Activated CD8-positive, alpha-beta memory T cell treated with anti-CD3 and anti-CD28 coated beads for 48 hours (primary cell): ENCODE results near the gene PDRG1.
"Not testable (repeated sequence)": the region's sequence is repeated elsewhere in the genome, so short reads cannot be mapped to it uniquely, and the experiment has no call there.

Experiments
- DNase-seq, 3 experiments: peaks; one replicate each; pipeline ENCODE4 v3.0.0-alpha.2; 2020; ENCODE audit warnings: low read depth in 2 of 3, low spot score in 2 of 3

The PDRG1 gene

DNA sequence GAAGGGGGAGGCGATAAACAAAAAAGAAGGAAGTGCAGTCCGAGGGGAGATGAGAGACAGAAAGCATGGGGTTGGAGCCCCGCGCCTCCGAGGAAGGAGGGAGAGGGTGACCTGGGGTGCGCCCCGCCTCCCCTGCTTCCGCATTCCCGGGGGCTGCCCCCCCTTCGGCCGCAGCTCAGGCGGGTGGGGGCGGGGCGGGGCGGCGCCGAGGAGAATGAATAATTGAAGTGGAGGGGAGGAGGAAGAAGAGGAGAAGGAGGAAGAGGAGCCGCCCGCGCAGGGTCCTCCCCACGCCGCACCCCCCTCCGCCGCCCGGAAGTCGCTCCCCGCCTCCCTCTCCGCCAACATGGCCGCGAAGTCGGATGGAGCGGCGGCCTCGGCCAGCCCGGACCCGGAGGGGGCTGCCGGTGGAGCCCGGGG is 16.0 kb upstream of the PDRG1 start, which contains the start of gene XKR7:
Gene XKR7, plus strand, starts transcription at position 322 of the 420 bp plus-strand sequence. Its CDS starts 25 bp downstream, at position 347.
- DNase-seq = no peak

DNA sequence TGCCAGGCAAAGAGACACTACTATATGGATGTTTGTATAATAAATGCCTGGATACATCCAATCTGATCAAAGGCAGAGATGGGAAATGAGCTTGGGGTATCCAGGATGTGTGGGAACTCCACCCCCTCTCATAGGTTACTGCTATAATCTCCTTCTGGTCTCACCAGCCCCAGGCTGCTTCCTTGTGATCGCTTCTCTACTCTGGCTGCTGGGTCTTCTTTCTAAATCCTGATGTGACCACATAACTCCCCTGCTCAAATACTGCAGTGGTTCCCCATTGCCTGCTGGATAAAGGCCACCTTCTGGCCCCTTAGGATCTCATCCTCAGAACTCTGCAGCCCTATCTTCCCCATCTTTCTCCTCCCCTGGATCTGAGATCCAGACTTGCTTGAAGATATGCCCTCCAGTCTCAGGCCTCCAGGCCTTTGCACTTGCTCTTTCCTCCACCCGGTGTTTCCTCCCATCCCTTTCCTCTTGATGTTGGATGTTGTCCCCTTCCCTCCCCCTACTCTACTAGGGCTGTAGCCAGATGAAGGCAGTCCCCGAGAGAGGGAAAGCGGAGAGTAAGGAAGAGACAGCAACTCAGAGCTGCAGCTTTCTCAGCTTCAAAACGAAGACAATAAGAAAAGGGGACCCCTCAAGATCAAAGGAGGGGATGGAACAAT is 15.3 kb upstream of the PDRG1 start:
- DNase-seq = no peak

DNA sequence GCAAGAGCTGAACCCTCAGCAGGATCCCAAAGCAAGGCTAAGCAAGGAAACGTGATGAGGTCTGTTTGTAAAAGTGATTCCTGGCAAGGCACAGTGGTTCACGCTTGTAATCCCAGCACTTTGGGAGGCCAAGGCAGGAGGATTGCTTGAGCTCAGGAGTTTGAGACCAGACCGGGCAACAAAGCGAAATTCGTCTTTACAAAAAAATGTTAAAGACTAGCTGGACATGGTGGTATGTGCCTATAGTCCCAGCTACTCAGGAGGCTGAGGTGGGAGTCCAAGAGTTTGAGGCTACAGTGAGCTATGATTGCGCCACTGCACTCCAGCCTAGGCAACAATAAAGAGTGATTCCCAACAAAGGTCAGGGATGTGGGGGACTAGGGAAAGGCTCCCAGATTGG is 12.0 kb upstream of the PDRG1 start:
- DNase-seq = no peak

DNA sequence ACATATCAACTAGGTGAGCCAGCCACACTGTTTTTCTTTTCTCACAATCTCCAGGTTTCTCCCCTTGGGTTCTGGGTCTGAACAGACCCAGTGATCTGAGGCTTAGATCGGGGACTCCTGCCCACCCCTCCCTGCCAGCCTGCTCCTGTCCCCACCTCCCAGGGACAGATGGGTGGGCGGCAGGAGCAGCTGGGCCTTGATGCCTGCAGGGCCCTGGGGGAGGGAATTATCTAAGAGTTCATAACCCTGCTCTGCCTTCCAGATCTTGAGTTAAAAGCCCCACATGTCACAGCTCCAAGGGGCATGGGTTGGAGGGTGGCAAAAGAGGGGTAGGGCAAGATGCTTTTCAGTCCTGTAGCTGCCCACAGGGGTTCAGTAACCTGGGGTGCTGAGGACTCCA is 10.9 kb upstream of the PDRG1 start:
- no peak for DNase-seq

DNA sequence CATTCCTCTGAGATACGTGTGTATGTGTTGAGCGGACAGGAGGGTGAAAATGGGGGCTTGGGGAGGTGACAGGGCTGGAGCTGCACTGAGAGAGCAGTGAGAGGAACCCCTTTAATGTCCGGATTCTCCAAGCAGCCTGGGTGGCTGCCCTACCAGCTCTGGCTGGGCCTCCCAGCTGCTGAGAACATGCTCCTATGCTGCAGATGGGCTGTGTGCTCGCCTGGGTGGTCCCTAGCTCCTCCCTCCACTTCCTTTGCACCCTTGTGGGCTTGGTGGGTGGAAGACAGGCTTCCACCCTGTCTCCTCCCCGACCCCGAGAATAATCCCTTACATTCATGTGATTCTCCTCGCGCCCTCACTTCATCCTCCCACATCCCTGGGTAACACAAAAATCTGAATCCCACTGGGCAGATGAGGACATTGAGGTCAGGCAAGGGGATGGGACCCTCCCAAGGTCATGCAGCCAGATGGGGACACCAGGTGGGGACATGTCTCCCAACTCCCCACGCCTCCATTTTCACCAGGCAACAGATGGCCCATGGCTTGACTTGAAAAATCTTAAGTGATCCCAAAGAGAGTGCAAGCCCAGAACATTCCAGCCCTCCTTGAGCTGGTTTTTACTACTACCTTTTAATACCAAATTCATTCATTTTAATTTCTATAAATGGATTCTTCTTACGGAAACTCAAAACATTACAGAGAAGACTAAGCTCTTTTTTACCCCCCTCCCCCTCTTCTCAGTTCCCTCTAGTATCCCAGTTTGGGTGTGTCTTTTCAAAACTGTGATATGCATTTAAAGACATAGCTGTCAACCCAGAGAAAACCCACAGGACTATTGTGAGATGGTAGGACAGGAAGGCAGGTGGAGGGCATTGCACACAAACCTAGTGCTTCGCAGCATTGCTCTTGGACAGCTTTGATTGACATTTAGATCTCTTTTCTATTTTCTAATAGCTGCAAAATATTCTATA is 5.0 kb upstream of the PDRG1 start:
- no peak for DNase-seq

DNA sequence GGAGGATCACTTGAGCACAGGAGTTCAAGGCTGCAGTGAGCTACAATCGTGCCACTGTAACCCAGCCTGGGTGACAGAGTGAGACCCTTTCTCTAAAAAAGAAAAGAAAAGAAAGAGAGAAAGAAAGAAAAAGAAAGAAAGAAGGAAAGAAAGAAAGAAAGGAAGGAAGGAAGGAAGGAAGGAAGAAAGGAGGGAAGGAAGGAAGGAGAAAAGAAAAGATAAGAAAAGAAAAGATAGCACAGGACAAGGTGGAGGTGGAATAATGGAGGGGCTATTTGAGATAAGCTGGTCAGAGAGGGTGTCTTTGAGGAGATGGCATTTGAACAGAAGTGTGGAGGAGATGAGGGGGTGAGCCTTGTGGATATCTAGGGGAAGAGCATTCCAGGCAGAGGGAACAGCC is 2.7 kb upstream of the PDRG1 start:
- DNase-seq = no peak

DNA sequence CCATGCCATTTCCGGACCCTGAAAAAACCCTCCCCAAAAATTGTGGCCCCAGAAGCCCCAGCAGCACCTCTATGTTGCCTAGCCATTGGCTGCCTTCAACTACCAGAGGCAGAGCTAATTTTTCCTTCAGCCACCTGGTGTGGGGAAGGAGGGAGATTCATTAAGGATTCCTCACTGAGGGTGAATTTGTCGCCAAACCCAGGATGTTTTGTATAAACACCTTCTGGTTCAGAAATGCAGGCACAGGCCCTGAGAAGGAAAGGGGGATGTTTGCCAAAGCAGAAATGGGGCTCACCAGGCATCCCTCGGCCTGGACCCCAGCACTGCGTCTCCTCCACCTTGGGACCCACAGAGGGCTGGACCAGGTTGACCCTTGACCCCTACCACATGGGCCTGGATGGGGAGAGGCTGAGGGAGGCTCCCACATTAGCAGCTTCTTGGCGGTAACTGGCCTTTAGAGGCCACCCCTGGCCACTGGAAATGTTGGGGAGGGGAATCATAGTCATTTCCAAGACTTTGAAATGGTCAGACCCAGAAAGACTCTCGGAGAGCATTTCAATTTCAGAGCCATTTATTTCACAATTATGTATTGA is 1.8 kb upstream of the PDRG1 start:
- DNase-seq = no peak

DNA sequence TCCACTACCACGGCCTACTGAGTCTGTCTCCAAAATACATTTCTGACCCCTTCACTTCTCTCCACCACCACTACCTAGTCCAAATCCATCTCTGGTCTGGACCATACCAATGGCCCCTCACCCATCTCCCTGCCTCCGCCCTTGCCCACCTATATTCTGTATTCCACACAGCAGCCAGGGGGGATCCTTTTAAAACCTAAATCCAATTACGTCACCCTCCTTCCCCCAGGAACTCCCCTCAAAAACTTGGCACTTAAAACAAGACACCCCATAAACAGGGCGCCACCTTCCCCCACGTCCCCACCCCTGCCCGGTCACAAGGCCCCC is 680 bp downstream of the PDRG1 start:
- no peak for DNase-seq

DNA sequence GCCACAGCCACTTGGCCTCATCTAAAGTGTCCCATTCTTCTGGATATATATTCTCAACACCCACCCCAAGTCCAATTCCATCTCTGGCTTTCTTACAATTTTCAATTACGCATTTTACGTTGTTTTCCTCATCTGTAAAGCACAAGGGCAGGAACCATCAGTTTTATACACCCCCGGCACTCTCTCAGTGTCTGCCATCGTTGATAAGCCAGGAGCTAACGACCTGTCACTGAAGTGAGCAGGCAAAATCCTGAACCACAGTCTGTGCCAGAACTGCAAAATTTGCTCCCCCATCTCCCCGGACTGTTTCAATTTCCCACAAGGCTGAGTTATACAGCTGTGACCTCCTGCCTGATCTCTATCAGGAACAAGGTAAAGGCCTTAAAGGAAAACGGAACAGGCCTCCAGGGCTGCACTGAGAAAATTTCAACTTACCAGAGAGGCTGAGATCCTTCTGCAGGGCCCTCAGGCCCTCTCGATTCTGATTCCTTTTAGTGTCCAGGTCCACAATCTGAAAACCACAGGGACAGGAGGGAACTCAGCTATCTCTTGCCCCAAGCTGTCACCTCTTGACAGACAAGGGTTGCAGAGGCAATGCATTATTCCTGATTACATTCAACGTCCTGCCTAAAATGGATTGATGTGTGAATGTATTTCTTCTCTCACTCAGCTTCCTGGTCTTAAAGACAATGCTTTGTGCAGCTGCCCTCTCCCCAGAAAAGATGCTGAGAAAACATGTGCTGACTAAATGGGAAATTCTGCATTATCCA is 1.8 kb downstream of the PDRG1 start:
- no peak for DNase-seq

DNA sequence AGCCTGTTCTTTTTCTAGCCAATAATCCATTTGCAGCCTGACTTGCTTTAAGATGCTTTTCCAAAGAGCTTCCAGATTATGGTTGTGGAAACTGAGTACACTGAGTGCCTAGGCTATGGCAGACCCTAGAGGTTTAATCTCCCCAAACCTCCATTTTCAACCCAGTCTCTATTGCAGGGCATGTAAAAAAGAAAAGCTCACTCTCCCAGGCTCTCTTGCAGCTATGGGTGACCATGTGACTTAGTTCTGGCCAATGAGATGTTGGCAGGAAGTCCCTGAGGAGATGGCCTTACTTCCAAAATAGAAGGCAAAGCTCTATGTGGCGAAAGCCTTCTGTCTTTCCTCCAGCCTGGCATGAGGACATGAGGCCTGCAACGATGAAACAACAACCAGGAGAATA is 3.8 kb downstream of the PDRG1 start:
- DNase-seq = no peak

DNA sequence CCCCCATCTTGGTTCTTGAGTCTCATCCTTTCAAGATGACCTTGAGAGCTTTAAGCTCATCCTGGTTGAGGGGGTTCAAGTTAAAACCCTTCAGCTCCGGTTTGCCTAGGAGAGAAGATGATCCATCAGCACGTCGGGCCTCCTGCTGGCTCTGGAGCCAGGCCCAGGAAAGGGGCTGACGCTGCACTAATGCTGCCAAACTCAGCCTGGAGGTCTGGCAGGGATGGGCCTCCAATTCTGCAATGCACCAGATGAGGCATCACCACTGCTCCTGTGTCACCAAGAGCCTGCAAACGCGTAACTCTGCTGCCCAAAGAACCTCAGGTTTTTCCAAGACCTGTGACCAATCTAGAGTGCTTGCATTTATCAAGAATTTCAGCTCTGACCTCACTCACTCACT is 6.1 kb downstream of the PDRG1 start:
- DNase-seq = no peak

DNA sequence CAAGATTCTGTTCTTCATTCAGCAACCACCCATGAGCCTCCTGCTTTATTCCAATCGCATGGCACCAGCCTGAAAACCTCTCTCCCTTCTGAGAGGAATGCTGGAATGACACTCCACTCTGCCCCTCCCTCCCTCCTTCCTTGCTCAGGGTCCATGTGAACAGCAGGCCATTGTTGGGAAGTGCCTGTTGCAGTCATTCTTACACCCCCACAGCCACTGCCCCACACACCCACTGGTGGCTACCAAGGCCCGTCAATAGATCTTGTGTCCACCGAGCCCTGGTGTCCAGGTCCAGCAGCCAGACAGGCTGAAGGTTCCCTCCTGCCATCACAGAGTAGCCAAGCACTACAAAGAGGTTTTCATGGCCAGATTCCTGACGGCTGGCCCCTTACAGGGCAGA is 6.5 kb downstream of the PDRG1 start:
- DNase-seq = no peak

DNA sequence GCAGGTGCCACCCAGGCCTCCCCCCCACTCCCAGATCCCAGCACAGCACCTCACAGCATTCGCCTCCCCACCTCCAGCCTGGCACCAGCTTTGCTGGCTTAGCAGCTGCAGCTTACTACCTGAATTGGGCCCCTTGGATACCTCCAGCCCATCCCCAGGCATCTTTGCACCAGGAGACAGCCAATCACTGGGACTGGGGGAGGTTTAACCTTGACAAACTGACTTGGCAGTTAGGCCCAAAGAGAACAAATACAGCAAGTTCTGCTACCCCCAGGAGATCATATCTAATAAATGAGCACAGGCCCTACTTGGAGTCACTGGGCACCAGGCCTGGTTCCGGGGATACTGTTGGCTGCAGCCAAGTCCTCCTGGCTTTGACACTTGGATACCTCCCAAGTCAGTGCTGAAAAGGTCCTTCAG is 8.8 kb downstream of the PDRG1 start:
- no peak for DNase-seq

DNA sequence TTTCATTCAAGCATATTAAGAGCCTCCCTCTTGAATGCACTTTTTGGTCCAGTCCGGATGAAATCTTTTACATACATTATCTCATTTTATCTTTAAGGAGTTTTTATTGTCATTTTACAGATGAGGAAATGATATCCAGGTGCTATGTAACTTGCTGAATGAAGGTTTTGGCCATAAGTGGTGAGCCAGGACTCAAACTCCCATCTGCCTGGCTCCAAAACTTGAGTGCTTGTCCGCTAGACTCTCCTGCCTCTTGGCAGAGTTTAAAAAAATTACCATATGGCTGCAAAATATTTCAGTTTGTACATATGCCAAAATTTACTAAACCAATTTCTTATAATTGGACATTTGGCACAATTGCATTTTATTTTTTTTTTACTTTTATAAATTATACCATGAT is 12.2 kb downstream of the PDRG1 start:
- DNase-seq = no peak

DNA sequence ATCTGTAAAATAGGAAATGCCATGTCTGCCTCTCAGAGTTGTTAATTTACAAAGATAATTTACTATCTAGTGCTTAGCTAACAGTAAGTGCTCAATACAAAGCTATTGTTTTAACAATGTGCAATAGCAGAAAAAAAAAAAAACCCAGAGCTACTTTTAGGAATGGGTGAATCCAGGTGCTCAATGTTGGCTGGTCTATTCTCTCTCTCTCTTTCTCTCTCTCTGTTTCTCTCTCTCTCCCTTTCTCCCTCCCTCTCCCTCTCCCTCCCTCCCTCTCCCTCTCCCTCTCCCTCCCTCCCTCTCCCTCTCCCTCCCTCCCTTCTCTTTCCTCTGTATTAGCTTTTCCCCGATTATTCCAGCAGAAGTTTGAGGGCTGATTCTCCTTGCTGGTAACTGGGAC is 14.0 kb downstream of the PDRG1 start:
- no peak for DNase-seq

DNA sequence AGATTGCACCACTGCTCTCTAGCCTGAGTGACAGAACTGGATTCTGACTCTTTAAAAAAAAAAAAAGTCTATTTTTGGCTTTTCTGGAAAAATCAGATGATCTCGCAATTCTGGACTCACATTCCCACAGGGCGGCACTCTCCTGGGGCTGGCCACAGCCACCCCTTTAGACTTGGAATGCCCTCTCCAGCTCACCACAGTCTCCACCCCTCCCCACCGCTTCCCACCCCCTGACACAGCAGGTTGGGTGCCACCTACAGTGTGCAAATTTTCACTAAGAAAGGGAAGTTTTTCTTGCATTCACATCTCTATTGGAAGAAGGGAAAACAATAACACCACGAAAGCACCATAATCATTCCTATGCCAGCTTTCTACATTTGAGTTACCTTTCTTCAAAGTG is 15.4 kb downstream of the PDRG1 start:
- DNase-seq = no peak

DNA sequence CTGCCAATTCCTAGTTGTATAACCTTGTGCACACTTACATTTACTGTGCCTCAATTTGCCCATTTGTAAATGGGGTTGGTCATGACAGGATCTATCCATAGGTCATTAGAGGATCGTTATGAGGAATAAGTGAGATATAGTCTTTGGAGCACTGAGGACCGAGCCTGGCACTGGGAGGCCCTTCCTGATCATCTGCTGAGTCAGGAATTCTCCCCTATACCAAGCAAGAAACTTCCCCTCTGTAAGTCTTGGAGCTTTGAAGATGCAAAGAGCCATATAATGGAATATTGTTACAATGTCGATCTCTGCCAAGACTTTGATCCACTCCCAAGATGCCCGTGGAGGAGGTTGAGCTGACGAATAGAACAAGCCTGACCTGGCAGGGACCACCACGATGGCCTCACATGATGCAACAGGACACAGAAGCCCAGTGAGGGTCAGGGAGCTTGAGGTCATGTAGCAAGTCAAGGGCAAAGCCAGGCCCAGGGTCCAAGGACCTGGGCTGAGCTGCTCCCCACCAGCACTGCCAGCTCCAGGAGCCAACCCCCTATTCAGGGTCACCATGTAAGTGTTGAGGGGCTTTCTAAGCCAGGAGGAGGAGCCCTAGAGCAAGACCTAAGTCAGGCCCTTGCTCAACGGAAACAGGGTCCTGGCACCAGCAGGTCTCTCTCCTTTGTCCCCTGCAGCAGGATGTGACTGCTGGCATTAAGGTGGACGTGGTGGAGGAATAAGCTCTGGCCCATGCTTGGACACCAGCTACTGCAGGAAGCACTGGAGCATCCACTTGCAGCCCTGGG is 16.7 kb downstream of the PDRG1 start:
- no peak for DNase-seq

DNA sequence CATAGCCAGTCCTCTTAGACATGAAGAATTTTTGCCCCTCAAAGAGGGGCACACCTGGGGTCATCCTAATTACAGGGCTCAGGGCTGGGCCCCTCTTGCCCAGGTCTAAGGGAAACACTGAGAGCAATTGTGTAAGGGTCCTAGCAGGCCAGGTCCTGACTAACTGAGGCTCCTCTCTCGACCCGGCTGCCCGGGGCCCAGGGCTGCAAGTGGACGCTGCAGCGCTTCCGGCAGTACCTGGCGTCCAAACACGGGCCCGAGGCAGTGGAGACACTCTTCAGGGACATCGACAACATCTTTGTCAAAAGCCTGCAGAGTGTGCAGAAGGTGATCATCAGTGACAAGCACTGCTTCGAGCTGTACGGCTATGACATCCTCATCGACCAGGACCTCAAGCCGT is 17.4 kb downstream of the PDRG1 start:
- no peak for DNase-seq

DNA sequence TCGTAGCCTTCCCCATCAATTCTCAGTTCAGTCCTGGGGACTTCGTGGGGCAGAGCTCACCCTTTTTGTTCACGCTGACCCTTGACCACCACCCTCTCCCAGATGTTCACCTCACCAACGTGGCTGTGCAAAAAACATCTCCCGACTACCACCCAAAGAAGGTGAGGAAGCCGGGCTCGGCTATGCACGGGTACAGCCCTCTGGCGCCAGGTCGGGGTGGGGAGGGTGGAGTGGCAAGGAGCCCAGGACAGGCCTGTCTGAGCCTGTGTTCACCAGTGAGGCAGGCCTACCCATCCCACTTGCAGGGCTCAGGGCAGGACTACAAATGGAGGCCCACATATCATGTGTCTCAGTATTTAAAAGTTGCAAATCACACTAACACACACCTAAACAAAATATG is 18.1 kb downstream of the PDRG1 start:
- DNase-seq = no peak

DNA sequence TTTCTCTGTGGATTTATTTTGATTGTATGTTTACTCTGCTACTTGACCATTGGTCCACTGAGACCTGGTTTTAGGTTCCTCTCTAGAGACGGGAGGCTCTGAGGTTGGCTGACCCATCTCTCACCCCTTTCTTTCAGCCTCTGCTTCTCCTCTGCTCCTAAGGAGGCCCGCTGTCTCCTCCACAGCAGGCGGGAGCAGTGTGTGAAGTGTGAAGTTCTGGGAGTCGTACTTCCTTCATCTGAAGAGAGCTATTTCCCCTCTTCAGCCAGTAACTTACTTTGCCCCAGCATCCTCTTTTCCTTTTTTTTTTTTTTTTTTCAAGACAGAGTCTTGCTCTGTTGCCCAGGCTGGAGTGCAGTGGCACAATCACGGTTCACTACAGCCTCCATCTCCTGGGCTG is 21.1 kb downstream of the PDRG1 start:
- no peak for DNase-seq

DNA sequence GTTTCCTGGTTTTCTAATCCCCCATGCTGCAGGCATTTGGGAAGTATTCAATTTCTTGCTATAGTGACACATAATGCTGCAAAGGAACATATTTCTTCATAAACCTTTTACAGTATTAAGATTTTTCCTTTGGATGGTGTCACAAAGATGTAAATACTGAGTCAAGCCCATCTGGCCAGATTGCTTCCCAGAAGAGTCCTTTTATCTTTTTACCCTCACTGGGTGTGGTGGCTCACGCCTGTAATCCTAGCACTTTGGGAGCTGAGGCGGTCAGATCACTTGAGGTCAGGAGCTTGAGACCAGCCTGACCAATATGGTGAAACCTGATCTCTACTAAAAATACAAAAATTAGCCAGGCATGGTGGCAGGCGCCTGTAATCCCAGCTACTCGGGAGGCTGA is 22.2 kb downstream of the PDRG1 start:
- DNase-seq = not testable (repeated sequence)
